WTC11 (cell line): ENCODE measurements around the gene C1S. TPM values are rescaled to one million over a fixed set of nuclear protein-coding genes. Genes with fewer than 3 reads are reported as not detected.

ENCODE experiments used
- ATAC-seq: fragments of 200-7000 bp; cut with Tn5 transposase; 2 replicates; pipeline ENCODE4 v1.10.0; 2021; ENCODE audit warnings: mild to moderate bottlenecking, moderate library complexity
- CTCF ChIA-PET: fragments of 300-600 bp; sonication (Branson Sonifier 250); formaldehyde crosslinking; loops from one replicate; lab custom pipeline; 2021; ENCODE audit warnings: antibody characterized with exemption; lab: Charles Lee
- POLR2A ChIA-PET: fragments of 350-600 bp; sonication (Branson Sonifier 250); formaldehyde crosslinking; loops from one replicate; lab custom pipeline; 2021; ENCODE audit warnings: antibody characterized with exemption; lab: Charles Lee
- DNase-seq: peaks from one replicate; pipeline ENCODE4 v3.0.0; 2021; ENCODE audit warnings: low spot score
- H3K27ac Mint-ChIP-seq: 2 replicates; pipeline ENCODE4 v1.8.0; 2021; ENCODE audit warnings: mixed read lengths
- H3K27me3 Mint-ChIP-seq: 2 replicates; pipeline ENCODE4 v1.8.0; 2021; ENCODE audit warnings: low read depth, mild to moderate bottlenecking, moderate library complexity, mixed read lengths
- H3K36me3 Mint-ChIP-seq: 2 replicates; pipeline ENCODE4 v1.8.0; 2021; ENCODE audit warnings: mixed read lengths
- H3K4me1 Mint-ChIP-seq: 2 replicates; pipeline ENCODE4 v1.8.0; 2022; ENCODE audit warnings: mixed read lengths
- H3K4me3 Mint-ChIP-seq: 2 replicates; pipeline ENCODE4 v1.8.0; 2021; ENCODE audit warnings: mild to moderate bottlenecking, moderate library complexity, mixed read lengths
- H3K9me3 Mint-ChIP-seq: 2 replicates; pipeline ENCODE4 v1.8.0; 2021; ENCODE audit warnings: mixed read lengths
- CBFB ChIP-seq: sonication (generic); formaldehyde crosslinking; IDR thresholded peaks from 2 replicates; pipeline ENCODE4 v1.8.1; 2022; ENCODE audit warnings: mild to moderate bottlenecking, low read depth, missing genetic modification reagents
- ESRRA ChIP-seq: sonication (generic); formaldehyde crosslinking; IDR thresholded peaks from 2 replicates; pipeline ENCODE4 v1.8.1; 2022; ENCODE audit warnings: mild to moderate bottlenecking, missing genetic modification reagents, borderline replicate concordance
- GABPB1 ChIP-seq: sonication (generic); formaldehyde crosslinking; IDR thresholded peaks from 2 replicates; pipeline ENCODE4 v1.8.1; 2023; ENCODE audit warnings: mild to moderate bottlenecking, missing genetic modification reagents
- GTF2I ChIP-seq: fragments of 250-450 bp; sonication (Bioruptor Pico); conservative IDR thresholded peaks from 2 replicates; pipeline ENCODE4 v1.4.0; 2021; ENCODE audit warnings: mild to moderate bottlenecking
- MXD4 ChIP-seq: fragments of 250-450 bp; sonication (Bioruptor Pico); IDR thresholded peaks from 2 replicates; pipeline ENCODE4 v1.8.0; 2021; ENCODE audit warnings: mild to moderate bottlenecking, moderate library complexity, borderline replicate concordance
- NFYB ChIP-seq: sonication (generic); formaldehyde crosslinking; conservative IDR thresholded peaks from 2 replicates; pipeline ENCODE4 v1.8.0; 2022; ENCODE audit warnings: low read depth, missing genetic modification reagents
- NR2C2 ChIP-seq: sonication (generic); formaldehyde crosslinking; IDR thresholded peaks from 2 replicates; pipeline ENCODE4 v1.8.0; 2022; ENCODE audit warnings: mild to moderate bottlenecking, missing genetic modification reagents
- PRRX2 ChIP-seq: fragments of 250-450 bp; sonication (Bioruptor Pico); IDR thresholded peaks from 2 replicates; pipeline ENCODE4 v1.8.0; 2021; ENCODE audit warnings: mild to moderate bottlenecking
- ZBTB21 ChIP-seq: sonication (generic); formaldehyde crosslinking; IDR thresholded peaks from 2 replicates; pipeline ENCODE4 v1.8.1; 2023; ENCODE audit warnings: mild to moderate bottlenecking, missing genetic modification reagents, borderline replicate concordance
- ZNF416 ChIP-seq: fragments of 250-450 bp; sonication (Bioruptor Pico); IDR thresholded peaks from 2 replicates; pipeline ENCODE4 v1.9.0; 2021; ENCODE audit warnings: mild to moderate bottlenecking, inconsistent platforms
- total RNA-seq: library from RNA; stranded (reverse); gene quantifications from 3 replicates; pipeline ENCODE4 v1.2.3, GENCODE V29; 2021
- TF ChIP-seq, protein P1 (sequence below): sonication (generic); formaldehyde crosslinking; conservative IDR thresholded peaks from 2 replicates; pipeline ENCODE4 v1.8.1; 2022; ENCODE audit warnings: mild to moderate bottlenecking, missing genetic modification reagents
- TF ChIP-seq, protein P2 (sequence below): fragments of 250-450 bp; sonication (Bioruptor Pico); IDR thresholded peaks from 2 replicates; pipeline ENCODE4 v1.9.0; 2021; ENCODE audit warnings: mild to moderate bottlenecking, borderline replicate concordance
- TF ChIP-seq, protein P3 (sequence below): sonication (generic); formaldehyde crosslinking; IDR thresholded peaks from 2 replicates; pipeline ENCODE4 v1.8.1; 2022; ENCODE audit warnings: low read depth, missing genetic modification reagents, borderline replicate concordance
- TF ChIP-seq, protein P4 (sequence below): sonication (generic); formaldehyde crosslinking; IDR thresholded peaks from 2 replicates; pipeline ENCODE4 v1.8.1; 2022; ENCODE audit warnings: mild to moderate bottlenecking, missing genetic modification reagents, moderate library complexity, borderline replicate concordance

C1S gene
- total RNA-seq, 1 experiment from 2014 or later = 7.6 TPM

DNA sequence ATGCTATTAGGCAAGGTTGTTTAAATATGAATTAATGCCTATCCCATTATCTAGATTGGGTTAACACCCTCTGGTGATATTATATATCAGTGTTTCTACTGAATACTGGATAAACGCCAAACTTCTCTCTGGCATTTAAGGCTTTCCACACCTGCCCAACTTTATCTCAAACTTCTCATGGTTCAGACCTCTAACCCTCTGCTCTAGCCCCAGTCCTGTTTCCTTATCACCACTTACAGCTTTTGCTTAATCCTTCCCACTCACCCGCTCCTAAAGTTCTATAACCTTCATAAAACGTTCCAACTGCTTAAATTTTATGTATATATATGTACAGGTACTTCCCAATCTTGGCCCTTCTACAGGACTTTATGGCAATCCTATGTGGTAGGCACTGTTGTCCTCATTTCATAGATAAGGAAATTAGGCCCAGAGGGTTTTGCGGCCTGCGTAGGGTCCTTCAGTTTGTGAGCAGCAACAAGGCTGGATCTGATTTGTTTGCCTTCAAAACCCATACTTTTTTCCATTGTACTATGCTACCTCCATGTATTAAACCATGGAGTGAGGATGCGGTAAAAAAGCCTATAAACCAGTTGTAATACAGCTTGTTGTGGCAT is 43.5 kb upstream of the C1S start:
- Mint-ChIP-seq H3K9me3 (no peaks in the 10 kb centered on the region), H3K4me3 (peak overlapping the region; percentile 95), H3K4me1 (peaks cover 29% of the 10 kb centered on the region), H3K36me3 (0 out of 2 replicates have a peak, but pooled peaks cover 3% of the 10 kb centered on the region), H3K27me3 (no peaks in the 10 kb centered on the region), H3K27ac (no peak overlapping the region)
- CTCF ChIA-PET = no interaction called here
- ATAC-seq (no peak), DNase-seq (no peak)
- TF ChIP-seq ZNF416 (CRISPR knock-in tag) (no peak), MXD4 (CRISPR knock-in tag) (no peak), GABPB1 (CRISPR knock-in tag) (no peak), NR2C2 (CRISPR knock-in tag) (no peak), PRRX2 (CRISPR knock-in tag) (no peak), CBFB (no peak), NFYB (CRISPR knock-in tag) (no peak), GTF2I (CRISPR knock-in tag) (no peak), ZBTB21 (CRISPR knock-in tag) (no peak)
- TF ChIP-seq, protein P1, sequence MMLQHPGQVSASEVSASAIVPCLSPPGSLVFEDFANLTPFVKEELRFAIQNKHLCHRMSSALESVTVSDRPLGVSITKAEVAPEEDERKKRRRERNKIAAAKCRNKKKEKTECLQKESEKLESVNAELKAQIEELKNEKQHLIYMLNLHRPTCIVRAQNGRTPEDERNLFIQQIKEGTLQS (CRISPR knock-in tag) = no peak
- TF ChIP-seq, protein P2, sequence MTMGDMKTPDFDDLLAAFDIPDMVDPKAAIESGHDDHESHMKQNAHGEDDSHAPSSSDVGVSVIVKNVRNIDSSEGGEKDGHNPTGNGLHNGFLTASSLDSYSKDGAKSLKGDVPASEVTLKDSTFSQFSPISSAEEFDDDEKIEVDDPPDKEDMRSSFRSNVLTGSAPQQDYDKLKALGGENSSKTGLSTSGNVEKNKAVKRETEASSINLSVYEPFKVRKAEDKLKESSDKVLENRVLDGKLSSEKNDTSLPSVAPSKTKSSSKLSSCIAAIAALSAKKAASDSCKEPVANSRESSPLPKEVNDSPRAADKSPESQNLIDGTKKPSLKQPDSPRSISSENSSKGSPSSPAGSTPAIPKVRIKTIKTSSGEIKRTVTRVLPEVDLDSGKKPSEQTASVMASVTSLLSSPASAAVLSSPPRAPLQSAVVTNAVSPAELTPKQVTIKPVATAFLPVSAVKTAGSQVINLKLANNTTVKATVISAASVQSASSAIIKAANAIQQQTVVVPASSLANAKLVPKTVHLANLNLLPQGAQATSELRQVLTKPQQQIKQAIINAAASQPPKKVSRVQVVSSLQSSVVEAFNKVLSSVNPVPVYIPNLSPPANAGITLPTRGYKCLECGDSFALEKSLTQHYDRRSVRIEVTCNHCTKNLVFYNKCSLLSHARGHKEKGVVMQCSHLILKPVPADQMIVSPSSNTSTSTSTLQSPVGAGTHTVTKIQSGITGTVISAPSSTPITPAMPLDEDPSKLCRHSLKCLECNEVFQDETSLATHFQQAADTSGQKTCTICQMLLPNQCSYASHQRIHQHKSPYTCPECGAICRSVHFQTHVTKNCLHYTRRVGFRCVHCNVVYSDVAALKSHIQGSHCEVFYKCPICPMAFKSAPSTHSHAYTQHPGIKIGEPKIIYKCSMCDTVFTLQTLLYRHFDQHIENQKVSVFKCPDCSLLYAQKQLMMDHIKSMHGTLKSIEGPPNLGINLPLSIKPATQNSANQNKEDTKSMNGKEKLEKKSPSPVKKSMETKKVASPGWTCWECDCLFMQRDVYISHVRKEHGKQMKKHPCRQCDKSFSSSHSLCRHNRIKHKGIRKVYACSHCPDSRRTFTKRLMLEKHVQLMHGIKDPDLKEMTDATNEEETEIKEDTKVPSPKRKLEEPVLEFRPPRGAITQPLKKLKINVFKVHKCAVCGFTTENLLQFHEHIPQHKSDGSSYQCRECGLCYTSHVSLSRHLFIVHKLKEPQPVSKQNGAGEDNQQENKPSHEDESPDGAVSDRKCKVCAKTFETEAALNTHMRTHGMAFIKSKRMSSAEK (CRISPR knock-in tag) = no peak
- TF ChIP-seq, protein P3, sequence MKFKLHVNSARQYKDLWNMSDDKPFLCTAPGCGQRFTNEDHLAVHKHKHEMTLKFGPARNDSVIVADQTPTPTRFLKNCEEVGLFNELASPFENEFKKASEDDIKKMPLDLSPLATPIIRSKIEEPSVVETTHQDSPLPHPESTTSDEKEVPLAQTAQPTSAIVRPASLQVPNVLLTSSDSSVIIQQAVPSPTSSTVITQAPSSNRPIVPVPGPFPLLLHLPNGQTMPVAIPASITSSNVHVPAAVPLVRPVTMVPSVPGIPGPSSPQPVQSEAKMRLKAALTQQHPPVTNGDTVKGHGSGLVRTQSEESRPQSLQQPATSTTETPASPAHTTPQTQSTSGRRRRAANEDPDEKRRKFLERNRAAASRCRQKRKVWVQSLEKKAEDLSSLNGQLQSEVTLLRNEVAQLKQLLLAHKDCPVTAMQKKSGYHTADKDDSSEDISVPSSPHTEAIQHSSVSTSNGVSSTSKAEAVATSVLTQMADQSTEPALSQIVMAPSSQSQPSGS (CRISPR knock-in tag) = no peak
- POLR2A ChIA-PET = interaction anchor here (1.6 kb wide), 1 partner anchor 79 kb away, joined by 5 read pairs; no protein-coding TSS in a partner anchor

DNA sequence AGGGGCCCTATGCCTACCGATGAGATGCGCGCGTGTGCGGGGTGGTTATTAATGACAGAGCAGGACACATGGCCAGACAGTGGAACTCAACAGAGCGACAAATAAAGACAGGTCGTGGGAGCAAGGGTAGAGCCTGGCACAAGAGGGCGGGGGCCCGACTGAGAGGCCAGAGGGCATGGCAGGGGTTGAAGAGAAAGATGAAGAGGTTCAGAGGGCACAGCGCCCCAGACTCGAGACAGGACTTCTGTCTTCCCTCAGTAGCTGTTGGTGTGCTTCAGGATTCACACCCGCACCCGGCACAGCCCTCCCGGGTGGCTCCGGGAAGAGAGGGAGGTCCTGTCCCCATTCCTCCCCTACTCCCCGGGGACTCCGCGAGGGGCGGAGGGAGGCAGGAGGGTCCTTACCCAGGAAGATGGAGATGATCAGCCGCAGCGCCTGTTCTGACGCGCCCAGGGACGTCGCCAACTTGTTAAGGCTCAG is 42.6 kb upstream of the C1S start:
- TF ChIP-seq ESRRA (CRISPR knock-in tag) = 0 out of 2 replicates have a peak, but pooled peaks have one; percentile 40
- TF ChIP-seq, protein P4, sequence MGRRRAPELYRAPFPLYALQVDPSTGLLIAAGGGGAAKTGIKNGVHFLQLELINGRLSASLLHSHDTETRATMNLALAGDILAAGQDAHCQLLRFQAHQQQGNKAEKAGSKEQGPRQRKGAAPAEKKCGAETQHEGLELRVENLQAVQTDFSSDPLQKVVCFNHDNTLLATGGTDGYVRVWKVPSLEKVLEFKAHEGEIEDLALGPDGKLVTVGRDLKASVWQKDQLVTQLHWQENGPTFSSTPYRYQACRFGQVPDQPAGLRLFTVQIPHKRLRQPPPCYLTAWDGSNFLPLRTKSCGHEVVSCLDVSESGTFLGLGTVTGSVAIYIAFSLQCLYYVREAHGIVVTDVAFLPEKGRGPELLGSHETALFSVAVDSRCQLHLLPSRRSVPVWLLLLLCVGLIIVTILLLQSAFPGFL = no peak
- ChIA-PET POLR2A (interaction anchor here (0.8 to 1.6 kb wide), 6 partner anchors 43 to 80 kb away, joined by 3 to 10 read pairs (median 4); partner anchors contain the start of genes C12orf57 and RNU7-1), CTCF (interaction anchor here (0.7 to 2.5 kb wide), 26 partner anchors 9 to 145 kb away, joined by 3 to 22 read pairs (median 4); partner anchors contain the start of genes C12orf57, C1RL, C1S and SPSB2)
- Mint-ChIP-seq H3K27me3 (no peaks in the 10 kb centered on the region), H3K4me3 (peak overlapping the region; percentile 95), H3K36me3 (0 out of 2 replicates have a peak, but pooled peaks cover 3% of the 10 kb centered on the region), H3K9me3 (no peaks in the 10 kb centered on the region), H3K27ac (peak overlapping the region; percentile 73; the same call in 1 of the 2 replicates), H3K4me1 (peaks cover 27% of the 10 kb centered on the region)
- ATAC-seq (peak; percentile 40), DNase-seq (no peak)
